Measurements from ENCODE around the gene CNP.

- TF ChIP-seq CTCF (IDR thresholded peaks at IDR 0.05) = peak in 2 of 3 experiments; percentile 15 to 43
- peak in 1 of 2 donors; percentile 45 for TF ChIP-seq POLR2A (IDR thresholded peaks at IDR 0.05)
Measured at GRCh38 chr17:42016941-42017865, 50.6 kb downstream of the CNP start, which contains the start of gene DNAJC7.

All from vagina (tissue), 2 donors.